Stimulated activated naive CD8-positive, alpha-beta T cell treated with anti-CD3 and anti-CD28 coated beads, Interleukin-15, Interleukin-2, amounts not matched to agents 100 U/mL and 50 U/mL, for 24 hours (primary cell): Measurements from ENCODE around the gene GGT5.
A peak's percentile ranks its signal among the peaks of the same experiment; 100 is the strongest.
"Not testable (repeated sequence)": the region's sequence is repeated elsewhere in the genome, so short reads cannot be mapped to it uniquely, and the experiment has no call there.

ENCODE experiments used
- ATAC-seq: fragments of 150-1000 bp; cut with Tn5 transposase; one replicate; pipeline ENCODE4 v1.10.0; 2021
- DNase-seq: peaks from one replicate; pipeline ENCODE4 v3.0.0; 2021

Gene GGT5

DNA sequence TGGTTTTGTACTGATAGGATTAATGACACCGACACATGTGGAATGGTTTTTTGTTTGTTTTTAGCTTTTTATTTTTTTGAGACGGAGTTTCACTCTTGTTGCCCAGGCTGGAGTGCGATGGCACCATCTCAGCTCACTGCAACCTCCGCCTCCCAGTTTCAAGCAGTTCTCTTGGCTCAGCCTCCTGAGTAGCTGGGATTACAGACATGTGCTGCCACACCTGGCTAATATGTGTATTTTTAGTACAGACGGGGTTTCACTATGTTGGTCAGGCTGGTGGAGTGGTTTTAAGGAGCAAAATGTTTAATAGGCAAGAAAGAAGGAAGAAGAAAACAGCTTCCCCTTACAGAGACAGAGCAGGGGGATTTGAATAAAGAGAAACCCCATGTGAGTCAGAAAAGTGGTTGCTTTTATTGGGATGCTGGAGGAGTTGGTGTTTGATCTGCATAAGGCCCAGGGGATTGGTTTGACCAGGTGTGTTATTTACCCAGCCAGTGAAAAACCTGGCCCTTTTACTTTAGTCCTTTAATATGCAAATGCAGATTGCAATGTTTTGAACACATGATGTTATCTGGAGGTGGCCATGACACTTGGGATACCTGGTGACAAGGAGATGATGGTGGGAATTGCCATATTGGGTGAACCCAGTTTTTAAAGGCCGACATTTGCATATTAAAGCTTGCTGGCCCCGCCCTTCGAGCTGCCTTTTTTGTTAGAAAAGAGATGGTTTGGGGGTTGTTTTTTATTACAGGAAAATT, 39.3 kb downstream of the GGT5 start:
- DNase-seq (no peak), ATAC-seq (no peak)

DNA sequence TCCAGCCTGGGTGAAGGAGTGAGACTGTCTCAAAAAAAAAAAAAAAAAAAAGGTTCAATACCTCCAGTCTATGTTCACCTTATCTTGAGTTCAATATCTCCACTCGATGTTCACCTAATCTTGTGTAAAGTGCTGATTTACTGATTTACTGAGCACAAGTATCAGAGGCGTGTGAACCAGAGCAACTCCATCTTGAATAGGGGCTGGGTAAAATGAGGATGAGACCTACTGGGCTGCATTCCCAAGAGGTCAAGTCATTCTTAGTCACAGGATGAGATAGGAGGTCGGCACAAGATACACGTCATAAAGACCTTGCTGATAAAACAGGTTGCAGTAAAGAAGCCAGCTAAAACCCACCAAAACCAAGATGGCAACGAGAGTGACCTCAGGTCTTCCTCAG, 41.0 kb downstream of the GGT5 start:
- not testable (repeated sequence) for ATAC-seq, DNase-seq

- DNase-seq (no peak), ATAC-seq (no peak)
Measured at GRCh38 chr22:24201681-24202614, 42.9 kb downstream of the GGT5 start.

- DNase-seq (no peak), ATAC-seq (no peak)
Measured at GRCh38 chr22:24200619-24201212, 44.2 kb downstream of the GGT5 start.

DNA sequence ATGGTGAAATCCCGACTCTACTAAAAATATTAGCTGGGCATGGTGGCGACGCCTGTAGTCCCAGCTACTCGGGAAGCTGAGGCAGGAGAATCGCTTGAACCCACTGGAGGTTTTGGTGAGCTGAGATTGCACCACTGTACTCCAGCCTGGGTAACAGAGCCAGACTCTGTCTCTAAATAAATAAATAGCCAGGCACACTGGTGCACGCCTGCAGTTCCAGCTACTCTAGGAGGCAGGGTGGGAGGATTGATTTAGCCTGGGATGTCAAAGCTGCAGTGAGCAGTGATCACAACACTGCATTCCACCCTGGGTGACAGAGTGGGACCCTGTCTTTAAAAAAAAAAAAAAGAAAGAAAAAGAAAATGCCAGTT, 46.2 kb downstream of the GGT5 start:
- DNase-seq (no peak), ATAC-seq (no peak)

DNA sequence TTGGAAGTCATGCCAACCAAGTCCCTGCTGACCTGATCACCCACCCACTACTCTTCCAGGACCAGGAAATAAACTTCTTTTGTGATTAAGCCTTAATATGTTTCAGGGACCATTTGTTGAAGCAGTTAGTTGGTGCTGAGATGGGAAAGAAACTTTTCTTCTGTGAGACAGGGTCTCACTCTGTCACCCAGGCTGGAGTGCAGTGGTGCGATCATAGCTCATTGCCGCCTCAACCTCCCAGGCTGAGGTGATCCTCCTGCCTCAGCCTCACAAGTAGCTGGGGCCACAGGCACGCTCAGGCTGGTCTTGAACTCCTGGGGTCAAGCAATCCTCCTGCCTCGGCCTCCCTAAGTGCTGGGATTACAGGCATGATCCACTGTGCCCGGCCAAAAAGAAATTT, 53.0 kb downstream of the GGT5 start:
- DNase-seq (no peak), ATAC-seq (no peak)

GRCh38 chr22:24191381-24191841, 53.5 kb downstream of the GGT5 start:
- ATAC-seq (no peak), DNase-seq (no peak)

- no peak for ATAC-seq
Measured at GRCh38 chr22:24190596-24191208, 54.2 kb downstream of the GGT5 start.

DNA sequence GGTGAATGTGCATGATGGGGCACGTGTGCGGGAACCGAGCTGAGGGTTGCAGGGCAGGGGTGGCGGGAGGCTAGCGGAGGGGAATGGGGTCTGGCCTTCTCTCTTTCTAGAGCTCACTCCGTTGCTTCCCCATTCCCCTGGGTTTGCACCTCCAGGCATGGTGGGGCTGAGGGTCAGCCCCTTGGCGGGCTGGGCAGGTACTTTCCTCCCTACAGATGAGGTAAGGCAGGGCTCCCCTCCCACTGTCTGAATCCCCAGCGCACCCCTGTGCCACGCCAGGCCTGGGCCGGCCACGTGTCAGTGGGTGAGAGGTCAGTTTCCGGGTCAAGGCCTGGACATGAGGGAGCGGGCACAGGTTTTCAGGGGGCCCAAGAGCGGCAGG, 54.7 kb downstream of the GGT5 start:
- ATAC-seq (no peak), DNase-seq (no peak)

More at GRCh38 chr22:24190596-24191208, 54.2 kb downstream of the GGT5 start:
- no peak for DNase-seq

DNA sequence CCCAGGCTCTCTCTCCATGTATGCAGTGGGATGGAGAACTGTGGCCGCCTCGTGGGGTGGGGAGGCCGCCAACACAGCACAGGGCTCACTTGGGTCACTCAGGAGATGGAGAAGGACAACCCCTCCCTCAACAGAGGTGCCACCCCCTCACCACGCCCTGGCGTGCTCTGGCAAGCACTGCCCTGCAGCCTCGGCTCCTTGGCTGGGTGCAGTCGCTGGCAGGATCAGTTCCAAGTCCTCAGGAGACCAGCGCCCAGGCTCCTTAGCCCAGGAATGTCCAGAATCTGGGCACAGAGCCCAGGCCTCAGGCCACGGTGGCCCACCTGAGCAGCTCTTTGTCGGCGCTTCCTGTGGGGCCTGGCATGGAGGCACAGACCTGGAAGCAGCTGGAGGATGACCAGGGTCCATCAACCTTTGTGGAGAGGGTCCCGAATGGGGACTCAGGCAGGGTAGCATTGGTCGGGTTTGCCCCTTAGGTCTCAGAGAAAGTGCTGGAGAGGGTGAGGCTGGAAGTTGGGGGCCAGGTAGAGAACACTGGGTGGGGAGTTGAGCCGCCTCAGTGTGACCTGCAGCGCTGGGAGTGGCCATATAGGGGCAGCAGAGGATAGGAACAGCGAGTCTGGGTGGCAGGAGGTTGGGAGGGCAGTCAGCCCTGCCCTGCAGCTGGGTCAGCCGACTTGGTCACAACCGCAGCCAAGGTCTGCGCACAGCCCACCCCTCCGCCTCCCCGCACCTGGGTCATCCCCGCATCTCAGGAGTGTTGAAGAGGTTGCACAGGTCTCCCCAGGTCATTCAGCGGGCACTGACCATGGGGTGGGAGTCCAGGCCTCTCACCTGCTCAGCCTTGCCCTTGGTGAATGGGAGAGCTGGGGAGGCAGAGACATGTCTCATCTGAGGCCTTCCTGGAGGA, 55.4 kb downstream of the GGT5 start:
- peak; percentile 74 for ATAC-seq
- peak; percentile 67 for DNase-seq

DNA sequence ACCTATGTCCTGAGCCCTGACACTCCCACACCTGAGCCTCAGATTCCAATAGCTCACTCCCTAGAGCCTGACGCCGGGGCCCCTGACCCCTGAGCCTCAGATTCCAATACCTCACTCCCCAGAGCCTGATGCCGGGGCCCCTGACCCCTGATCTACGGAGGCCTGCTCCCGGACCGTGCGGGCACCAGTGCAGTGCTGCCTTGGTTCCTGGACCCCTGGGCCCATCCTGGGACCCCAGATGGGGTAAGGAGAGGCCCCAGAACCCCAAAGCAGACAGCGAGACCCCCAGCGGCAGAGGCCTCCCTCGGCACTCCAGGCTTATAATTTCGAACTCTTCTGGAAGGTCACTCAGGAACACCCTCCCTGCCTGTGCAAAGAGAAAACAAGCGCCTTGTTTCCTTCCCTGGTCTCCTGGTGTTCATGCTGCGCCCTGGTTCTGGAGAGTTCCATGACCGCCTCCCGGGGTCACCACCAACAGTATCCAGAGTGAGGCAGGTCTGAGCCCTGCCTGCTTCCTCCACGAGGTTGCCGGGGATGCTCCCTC, 56.1 kb downstream of the GGT5 start:
- no peak for ATAC-seq

GRCh38 chr22:24187731-24188644, 56.9 kb downstream of the GGT5 start:
- no peak for ATAC-seq
- DNase-seq: no peak

More for the DNA sequence above, 56.1 kb downstream of the GGT5 start:
- DNase-seq: no peak

DNA sequence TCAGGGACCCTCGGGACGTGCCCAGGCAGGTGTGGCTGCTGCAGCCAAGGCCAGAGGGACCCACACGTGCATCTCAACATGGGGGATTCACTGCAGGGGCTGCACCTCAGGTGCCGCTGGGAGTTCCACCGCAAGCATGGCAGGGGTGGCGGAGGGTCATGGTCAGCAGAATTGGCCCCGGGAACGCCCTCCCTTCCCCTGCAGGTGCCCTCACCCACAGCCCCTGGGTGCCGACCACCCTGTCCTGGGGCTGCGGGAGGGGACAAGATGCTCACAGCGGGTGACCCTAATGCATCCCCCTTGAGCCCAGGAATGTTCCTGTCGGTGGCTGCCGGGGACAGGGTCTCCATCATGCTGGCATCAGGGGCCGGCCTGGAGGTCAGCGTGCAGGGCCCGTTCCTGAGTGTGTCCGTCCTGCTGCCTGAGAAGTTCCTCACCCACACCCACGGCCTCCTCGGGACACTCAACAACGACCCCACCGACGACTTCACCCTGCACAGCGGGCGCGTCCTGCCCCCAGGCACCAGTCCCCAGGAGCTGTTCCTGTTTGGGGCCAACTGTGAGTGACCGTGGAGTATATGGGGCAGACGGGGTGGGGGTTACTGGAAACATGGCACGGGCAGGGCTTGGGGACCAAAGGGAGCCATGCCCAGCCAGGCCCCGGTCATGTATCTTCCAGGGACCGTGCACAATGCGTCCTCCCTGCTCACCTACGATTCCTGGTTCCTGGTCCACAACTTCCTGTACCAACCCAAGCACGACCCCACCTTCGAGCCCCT, 57.8 kb downstream of the GGT5 start:
- no peak for DNase-seq

GRCh38 chr22:24186352-24186740, 58.5 kb downstream of the GGT5 start:
- ATAC-seq (no peak), DNase-seq (no peak)

More for the DNA sequence above, 57.8 kb downstream of the GGT5 start:
- ATAC-seq: no peak

DNA sequence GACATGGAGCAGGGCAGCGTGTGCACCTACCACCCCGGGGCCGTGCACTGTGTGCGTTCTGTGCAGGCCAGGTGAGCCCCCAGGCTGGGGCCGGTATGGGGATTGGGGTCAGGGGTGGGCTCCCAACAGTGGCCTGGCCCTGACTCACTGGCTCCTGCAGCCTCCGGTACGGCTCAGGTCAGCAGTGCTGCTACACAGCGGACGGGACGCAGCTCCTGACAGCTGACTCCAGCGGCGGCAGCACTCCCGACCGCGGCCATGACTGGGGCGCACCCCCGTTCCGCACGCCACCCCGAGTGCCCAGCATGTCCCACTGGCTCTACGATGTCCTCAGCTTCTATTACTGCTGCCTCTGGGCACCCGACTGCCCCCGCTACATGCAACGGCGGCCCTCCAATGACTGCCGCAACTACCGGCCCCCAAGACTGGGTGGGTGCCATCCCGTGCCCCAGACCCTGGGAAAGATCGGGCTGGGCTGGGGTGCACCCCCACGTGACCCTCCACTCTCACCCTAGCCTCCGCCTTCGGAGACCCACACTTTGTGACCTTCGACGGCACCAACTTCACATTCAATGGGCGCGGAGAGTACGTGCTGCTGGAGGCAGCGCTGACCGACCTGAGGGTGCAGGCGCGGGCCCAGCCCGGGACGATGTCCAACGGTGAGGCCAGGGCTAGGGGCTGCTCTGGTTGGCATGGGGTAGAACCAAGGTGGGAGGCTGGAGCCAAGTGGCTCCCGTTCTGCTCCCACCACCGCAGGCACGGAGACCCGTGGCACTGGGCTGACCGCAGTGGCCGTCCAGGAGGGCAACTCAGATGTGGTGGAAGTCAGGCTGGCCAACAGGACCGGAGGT, 59.2 kb downstream of the GGT5 start:
- no peak for ATAC-seq
- DNase-seq: no peak

DNA sequence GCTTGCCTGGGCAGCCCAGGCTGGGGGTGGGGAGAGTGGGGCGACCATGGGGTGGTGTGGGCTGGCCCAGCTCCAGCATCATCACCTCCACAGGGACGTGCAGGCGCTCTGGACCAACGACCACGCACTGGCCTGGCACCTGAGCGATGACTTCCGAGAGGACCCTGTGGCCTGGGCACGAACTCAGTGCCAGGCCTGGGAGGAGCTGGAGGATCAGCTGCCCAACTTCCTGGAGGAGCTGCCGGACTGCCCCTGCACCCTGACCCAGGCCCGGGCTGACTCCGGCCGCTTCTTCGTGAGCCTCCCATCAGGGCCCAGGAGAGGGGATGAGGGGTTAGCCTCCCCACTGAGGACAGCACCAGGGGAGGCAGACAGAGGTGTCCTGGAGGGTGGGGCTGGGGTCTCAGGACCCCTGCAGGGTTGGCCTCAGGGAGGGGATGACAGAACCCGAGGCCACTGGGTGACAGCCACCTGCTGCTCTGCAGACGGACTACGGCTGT, 59.8 kb downstream of the GGT5 start:
- ATAC-seq: no peak
- DNase-seq: no peak

GRCh38 chr22:24184057-24184798, 60.7 kb downstream of the GGT5 start:
- ATAC-seq: no peak
- no peak for DNase-seq
